ENCODE data around the gene IL1RAPL2.

- no peak for TF ChIP-seq GATA2 (IDR thresholded peaks at IDR 0.05; ENCODE audit: insufficient read depth, insufficient read length, low read depth, low read length)
- no peak for TF ChIP-seq EZH2 (IDR thresholded peaks at IDR 0.05; ENCODE audit: borderline replicate concordance, low read depth, low read length, severe bottlenecking)
- no peak for TF ChIP-seq CTCF (IDR thresholded peaks at IDR 0.05; ENCODE audit: extremely low read depth in 1 of 2, insufficient read depth in 1 of 2, low read depth in 1 of 2, low read length in 2 of 2)
Measured at GRCh38 chrX:105313596-105313995, 747.6 kb downstream of the IL1RAPL2 start.
